ENCODE data around the gene CAMK2G.
"Not testable (repeated sequence)": the region's sequence is repeated elsewhere in the genome, so short reads cannot be mapped to it uniquely, and the experiment has no call there.

CAMK2G gene

GRCh38 chr10:73788864-73789658 lies 85.3 kb downstream of the CAMK2G start:
- no peak for DNase-seq

- DNase-seq, result not testable (repeated sequence)
These were observed 87.1 kb downstream of the CAMK2G start for GRCh38 chr10:73787031-73787800.

- DNase-seq, result no peak
These were observed 87.9 kb downstream of the CAMK2G start for GRCh38 chr10:73786512-73786885.

- peak; percentile 49 for DNase-seq
These were observed 88.4 kb downstream of the CAMK2G start for GRCh38 chr10:73785721-73786511.

- DNase-seq, result peak; percentile 97
These were observed 89.1 kb downstream of the CAMK2G start, which contains the start of gene ZSWIM8 for GRCh38 chr10:73785211-73785720. Gene ZSWIM8, plus strand, starts transcription at chr10:73785606. Its CDS starts 273 bp downstream, at chr10:73785879.

- no peak for DNase-seq
These were observed 91.6 kb downstream of the CAMK2G start for GRCh38 chr10:73782749-73783085.

GRCh38 chr10:73781879-73782748 lies 92.2 kb downstream of the CAMK2G start, which contains the start of gene CHCHD1:
Gene CHCHD1, plus strand, starts transcription at chr10:73782048. Its CDS starts 28 bp downstream, at chr10:73782076.
- peak; percentile 95 for DNase-seq

GRCh38 chr10:73781548-73781878 lies 92.8 kb downstream of the CAMK2G start:
- DNase-seq, result no peak

GRCh38 chr10:73780966-73781365 lies 93.4 kb downstream of the CAMK2G start:
- no peak for DNase-seq

- no peak for DNase-seq
These were observed 94.1 kb downstream of the CAMK2G start for GRCh38 chr10:73780301-73780700.

GRCh38 chr10:73779539-73780197 lies 94.7 kb downstream of the CAMK2G start:
- no peak for DNase-seq

- no peak for DNase-seq
These were observed 95.3 kb downstream of the CAMK2G start for GRCh38 chr10:73779018-73779417.

- no peak for DNase-seq
These were observed 99.7 kb downstream of the CAMK2G start for GRCh38 chr10:73774637-73775036.

GRCh38 chr10:73773152-73773879 lies 101.0 kb downstream of the CAMK2G start:
- no peak for DNase-seq

- peak; percentile 94 for DNase-seq
These were observed 101.8 kb downstream of the CAMK2G start for GRCh38 chr10:73772281-73773151.

GRCh38 chr10:73771722-73772280 lies 102.6 kb downstream of the CAMK2G start:
- DNase-seq, result no peak

- DNase-seq, result no peak
These were observed 105.0 kb downstream of the CAMK2G start for GRCh38 chr10:73769396-73769795.

GRCh38 chr10:73768881-73769280 lies 105.5 kb downstream of the CAMK2G start:
- DNase-seq, result no peak

- no peak for DNase-seq
These were observed 109.3 kb downstream of the CAMK2G start for GRCh38 chr10:73765066-73765465.
